Posterior vena cava (tissue), 2 donors: ENCODE results near the gene SEMA4F. TPM values are rescaled to one million over a fixed set of nuclear protein-coding genes. Genes with fewer than 3 reads are reported as not detected.
"Not testable (repeated sequence)": the region's sequence is repeated elsewhere in the genome, so short reads cannot be mapped to it uniquely, and the experiment has no call there.

Source experiments
- DNase-seq: peaks from one replicate; pipeline ENCODE4 v3.0.0-alpha.2; 2020; ENCODE audit warnings: low spot score
- intact Hi-C, 2 donors: fragments of 100-400 bp; cut with DNase I; formaldehyde crosslinking; loops; one replicate each; pipeline versions ENCODE4 v1.14.1 to v1.14.2; 2022 to 2023
- long read RNA-seq, 2 donors: library from polyadenylated mRNA; unstranded; transcript quantifications; one replicate each; pipeline ENCODE4 v2.0.0, GENCODE V29; 2020 to 2021
- total RNA-seq, 2 donors: library from RNA; stranded (reverse); fragmentation: NEBNext Ultra II Directional; extraction: Animal tissue kit (Norgen Biotek cat#: 25700); gene quantifications; one replicate each; pipeline ENCODE4 v1.2.1, GENCODE V29; 2021
- donor health status: DM: yes; HTN: yes; CAD: no.
- donor health status: DM: yes; HTN: yes; CAD: no.

SEMA4F gene, protein sequence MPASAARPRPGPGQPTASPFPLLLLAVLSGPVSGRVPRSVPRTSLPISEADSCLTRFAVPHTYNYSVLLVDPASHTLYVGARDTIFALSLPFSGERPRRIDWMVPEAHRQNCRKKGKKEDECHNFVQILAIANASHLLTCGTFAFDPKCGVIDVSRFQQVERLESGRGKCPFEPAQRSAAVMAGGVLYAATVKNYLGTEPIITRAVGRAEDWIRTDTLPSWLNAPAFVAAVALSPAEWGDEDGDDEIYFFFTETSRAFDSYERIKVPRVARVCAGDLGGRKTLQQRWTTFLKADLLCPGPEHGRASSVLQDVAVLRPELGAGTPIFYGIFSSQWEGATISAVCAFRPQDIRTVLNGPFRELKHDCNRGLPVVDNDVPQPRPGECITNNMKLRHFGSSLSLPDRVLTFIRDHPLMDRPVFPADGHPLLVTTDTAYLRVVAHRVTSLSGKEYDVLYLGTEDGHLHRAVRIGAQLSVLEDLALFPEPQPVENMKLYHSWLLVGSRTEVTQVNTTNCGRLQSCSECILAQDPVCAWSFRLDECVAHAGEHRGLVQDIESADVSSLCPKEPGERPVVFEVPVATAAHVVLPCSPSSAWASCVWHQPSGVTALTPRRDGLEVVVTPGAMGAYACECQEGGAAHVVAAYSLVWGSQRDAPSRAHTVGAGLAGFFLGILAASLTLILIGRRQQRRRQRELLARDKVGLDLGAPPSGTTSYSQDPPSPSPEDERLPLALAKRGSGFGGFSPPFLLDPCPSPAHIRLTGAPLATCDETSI
- 1 to 10 TPM; 3.2 to 3.9 TPM for total RNA-seq
- long read RNA-seq, donor 1, full-length matches to known transcripts, result 1 of 2 reads
- long read RNA-seq, donor 1, partial matches to known transcripts, result 1 of 2 reads
- long read RNA-seq, donor 1, other reads (novel, unspliced or antisense), result 0 of 2 reads
- long read RNA-seq, donor 2, full-length matches to known transcripts, result 2 of 6 reads
- long read RNA-seq, donor 2, partial matches to known transcripts, result 1 of 6 reads
- long read RNA-seq, donor 2, other reads (novel, unspliced or antisense), result 3 of 6 reads

DNA sequence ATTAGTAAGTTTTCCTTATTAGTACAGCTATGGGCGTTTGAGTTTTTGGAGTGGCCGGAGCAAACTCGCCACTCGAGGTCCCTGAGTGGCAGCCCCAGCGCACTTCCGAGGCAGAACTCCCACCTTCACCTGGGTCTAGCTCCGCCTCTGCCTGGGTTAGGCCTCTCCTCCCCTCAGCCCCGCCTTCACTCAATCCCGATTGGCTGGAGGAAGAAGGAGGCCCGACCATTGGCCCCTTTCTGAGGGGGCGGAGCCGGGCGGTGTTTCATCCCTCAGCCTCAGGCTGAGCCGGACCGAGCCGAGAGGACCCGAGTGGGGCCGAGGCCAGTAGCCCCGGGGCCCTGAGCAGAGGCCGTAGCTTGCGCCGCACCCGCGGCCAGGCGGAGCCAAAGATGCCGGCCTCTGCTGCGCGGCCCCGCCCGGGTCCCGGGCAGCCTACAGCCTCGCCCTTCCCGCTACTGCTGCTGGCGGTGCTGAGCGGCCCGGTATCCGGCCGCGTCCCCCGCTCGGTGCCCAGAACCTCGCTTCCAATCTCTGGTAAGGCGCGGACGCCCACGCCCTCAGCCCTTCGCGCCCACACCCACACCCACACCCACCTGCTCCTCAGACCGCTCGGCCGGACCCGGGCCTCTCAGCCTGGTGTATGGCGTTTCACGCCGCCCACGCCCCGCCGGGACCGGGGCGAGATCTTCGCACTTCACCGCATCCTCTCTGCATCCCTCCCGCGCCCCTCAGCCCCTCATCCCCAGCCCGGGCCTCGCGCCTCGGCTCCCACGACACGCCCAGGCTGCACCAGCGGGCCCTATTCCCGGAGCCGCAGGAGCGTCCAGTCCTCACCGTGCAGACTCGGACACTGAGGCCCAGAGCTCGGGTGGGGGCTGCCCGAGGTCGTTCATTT, at the start of gene SEMA4F:
SEMA4F (plus strand) TSS at position 263 of the 898 bp plus-strand sequence; CDS start at position 393, 130 bp downstream.
- intact Hi-C loops, result no loop called here
- peak; percentile 98 for DNase-seq

DNA sequence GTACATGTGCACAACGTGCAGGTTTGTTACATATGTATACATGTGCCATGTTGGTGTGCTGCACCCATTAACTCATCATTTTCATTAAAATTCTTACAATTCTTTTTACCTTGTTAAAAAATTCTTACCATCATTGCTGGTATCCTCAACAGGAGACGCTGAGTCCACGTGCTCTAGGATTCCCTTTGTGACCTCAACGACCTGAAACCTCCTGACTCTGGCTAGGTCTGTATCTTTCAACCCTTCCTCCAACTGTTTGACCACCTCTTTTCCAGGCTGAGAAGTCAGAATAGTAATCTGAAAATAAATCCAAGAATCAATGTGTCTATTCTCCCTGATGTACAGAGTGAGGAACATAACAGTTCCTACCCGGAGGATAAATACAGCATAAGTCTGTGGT, 47.1 kb upstream of the SEMA4F start:
- no peak for DNase-seq
- intact Hi-C loops, result no loop called here

DNA sequence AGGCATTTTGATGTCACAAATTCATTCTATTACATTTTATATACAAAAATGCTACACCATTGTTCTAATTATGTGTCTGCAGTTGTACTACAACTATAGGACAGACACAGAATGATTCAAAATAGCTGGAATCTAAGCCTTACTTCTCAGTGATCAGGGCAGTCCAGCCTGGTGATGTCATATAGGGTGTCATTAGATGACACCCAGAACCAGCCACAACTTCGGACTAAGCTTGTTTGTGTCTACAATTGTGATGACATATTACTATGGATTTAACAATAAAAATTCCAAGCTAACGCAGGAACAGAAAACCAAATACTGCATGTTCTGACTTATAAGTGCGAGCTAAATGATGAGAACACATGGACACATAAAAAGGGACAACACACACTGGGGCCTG, 36.9 kb upstream of the SEMA4F start:
- no peak for DNase-seq
- intact Hi-C loops, result no loop called here

DNA sequence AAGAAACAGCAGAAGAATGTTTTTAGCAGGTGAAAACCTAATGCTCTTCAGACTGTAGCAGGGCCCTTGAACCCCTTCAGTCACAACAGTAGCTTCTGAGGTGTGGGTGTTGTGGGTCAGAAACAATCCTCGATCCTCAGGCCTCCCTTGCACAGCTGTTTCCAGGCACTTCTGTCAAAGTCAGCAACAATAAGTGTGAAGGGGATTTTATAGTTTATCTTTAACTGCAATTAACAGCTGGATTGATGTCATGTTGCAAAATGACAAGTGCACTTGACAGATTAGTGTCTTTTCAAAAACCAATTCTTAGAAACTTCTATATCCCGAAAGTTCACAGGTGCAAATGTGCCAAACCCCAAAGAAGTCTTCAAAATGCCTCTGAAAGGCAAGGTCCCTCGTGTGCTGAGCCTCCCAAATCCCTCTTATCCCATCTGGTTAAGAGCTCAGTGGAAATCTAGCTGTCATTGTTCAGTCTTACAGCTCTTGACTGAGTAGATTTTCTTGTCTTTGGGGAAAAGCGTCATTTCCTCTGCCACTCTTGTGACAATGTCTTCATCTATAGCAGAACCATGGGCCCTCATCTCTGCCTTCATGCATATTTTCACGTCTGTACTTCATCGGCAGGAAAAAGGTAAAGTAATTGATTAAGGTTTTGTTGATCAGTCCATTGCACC, 35.5 kb upstream of the SEMA4F start:
- no peak for DNase-seq
- intact Hi-C loops, result no loop called here

DNA sequence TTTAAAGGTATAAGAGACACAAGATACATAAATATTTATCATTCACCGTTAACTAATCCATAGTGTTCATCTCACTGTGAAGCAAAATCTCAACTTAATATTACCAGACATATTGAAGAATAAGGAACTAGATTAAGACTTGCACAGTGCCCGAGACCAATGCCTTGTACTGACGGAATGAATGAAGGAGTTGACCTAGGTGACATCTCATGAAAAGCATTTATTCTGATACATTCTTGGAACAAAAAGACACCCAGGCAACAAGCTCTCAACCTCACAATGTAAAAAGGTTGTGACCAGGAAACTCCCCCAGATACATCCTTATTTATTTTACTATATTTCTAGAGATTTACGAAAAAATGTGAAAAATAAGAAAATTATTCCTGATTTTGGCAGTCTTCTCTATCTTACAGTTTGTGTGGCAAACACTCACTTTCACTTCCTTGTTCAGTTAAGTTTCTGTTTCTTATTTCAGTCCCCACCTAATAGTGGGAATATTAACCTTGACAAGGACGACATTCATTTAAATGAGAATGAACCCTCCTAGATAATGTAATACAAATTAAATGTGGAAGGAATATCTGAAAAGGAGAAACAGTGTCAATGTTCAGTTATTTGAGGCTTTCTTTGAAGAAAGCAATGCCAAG, 34.3 kb upstream of the SEMA4F start:
- intact Hi-C loops, result no loop called here
- DNase-seq, result no peak

DNA sequence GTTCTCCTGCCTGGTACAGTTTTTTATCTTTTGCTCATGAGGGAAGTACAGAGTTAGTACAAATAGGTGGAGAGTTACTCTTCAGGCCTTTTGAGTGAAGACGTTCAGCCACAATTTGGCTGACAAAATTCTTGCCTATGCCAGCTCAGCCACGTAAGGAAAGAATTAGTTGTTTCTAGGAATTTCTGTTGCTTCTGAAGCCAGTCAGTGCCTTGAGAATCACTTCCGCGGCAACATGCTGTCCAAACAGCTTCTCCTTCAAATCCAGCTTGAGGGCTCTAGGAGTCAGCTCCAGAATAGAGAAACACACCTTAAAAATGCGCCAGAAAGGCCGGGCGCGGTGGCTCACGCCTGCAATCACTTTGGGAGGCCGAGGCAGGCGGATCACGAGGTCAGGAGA, 33.4 kb upstream of the SEMA4F start:
- intact Hi-C loops, result no loop called here

DNA sequence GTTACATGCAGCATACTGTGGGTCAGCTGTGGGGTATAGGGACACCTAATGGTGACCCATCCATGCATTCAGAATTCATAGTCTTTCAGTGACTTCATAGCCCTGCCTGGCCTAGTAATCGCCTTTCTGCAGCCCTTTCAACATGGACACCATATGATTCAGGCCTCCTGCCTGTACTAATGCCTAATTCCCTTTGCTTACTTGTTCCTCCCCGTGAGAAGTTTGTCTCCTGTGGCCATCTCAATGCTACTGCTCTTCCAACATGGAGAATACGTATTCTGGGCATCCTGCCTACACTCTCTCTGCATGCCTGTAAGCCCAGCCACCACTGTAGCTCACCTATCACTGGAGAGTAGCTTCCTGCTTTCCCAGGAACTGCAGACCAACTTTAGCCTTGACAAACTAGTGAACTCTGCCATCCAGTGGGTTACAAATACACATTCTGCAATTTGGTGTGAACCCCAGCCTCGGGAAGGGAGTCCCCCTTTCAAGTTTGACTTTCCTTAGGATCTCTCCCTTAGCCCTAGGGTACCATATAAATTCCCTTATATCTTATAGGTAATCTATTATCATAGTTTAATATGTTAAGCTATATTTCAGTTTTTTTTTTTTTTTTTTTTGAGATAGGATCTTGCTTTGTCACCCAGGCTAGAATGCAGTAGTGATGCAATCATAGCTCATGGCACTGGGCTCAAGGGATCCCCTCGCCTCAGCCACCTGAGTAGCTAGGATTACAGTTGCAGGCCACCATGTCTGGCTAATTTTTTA, 28.2 kb upstream of the SEMA4F start:
- intact Hi-C loops, result loop anchor here in 1 of 2 donors (2.0 kb wide), 1 partner anchor 77 kb away; no protein-coding TSS in a partner anchor
- DNase-seq, result no peak

More for the DNA sequence above, 33.4 kb upstream of the SEMA4F start:
- DNase-seq, result no peak

DNA sequence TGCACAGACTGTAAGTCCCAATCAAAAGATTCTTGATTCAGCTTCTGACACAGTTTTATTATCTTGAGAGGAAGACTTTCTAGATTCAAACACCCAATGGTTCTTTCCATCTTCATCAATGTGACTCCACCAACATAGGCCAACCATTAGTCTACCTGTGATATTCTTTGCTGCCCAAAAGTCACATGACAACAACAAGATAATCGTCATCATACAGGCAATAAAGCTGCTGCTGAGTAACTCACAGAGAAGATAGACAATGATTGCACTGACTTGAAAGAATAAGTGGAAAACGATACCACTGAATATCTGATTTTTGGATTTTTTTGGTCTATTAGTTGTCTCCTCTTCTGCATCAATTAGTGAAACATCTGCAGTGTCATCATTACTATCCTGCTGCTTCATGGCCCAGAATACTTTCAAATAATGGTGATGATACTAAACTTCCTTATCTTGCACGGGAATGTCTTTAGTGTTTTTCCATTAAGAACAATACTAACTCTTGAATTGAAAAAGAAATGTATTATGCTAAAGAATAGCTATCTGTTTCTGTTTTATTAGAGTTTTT, 25.4 kb upstream of the SEMA4F start:
- intact Hi-C loops, result no loop called here

DNA sequence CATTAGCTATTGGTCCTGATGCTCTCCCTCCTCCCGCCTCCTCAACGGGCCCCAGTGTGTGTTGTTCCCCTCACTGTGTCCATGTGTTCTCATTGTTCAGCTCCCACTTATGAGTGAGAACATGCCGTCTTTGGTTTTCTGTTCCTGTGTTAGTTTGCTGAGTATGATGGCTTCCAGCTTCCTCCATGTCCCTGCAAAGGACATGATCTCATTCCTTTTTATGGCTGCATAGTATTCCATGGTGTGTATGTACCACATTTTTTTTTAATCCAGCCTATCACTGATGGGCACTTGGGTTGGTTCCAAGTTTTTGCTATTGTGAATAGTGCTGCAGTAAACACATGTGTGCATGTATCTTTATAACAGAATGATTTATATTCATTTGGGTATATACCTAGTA, 23.6 kb upstream of the SEMA4F start:
- intact Hi-C loops, DNase-seq: not testable (repeated sequence)

More for the DNA sequence above, 25.4 kb upstream of the SEMA4F start:
- no peak for DNase-seq

DNA sequence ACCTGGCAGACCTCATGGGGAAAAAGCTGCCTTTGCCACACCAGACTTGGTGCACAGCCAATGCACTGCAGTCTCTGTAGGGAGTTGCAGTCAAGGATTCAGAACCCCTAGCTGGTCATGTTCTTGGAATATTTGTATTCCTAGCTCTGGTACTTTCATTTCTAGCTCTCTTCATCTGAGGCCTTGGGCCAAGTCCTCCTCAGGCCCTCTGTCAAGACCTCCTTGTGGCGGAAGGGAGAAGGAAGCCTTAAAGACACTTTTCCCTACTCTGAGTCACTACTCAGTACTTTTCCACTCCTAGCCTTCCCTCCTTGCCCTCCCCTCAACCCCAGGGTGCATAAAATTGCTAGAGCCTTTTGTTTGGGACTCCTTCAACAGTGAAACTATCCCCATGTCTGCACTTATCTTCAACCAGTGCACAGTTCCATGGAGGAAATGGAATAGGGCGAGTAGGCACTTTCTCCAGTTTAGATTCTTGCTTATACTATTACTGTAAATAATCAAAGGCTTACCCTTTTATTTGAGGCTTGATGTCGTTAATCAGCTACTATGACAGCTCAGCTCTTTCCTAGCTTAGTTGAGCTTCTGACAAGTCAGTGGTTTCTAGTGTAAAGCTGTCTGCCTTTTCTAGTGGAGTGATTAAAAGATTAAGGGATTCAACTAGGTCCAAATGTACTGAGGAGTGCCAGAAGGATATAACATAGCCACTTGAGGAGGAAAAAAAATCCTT, 21.7 kb upstream of the SEMA4F start:
- intact Hi-C loops, result no loop called here
- DNase-seq, result no peak

DNA sequence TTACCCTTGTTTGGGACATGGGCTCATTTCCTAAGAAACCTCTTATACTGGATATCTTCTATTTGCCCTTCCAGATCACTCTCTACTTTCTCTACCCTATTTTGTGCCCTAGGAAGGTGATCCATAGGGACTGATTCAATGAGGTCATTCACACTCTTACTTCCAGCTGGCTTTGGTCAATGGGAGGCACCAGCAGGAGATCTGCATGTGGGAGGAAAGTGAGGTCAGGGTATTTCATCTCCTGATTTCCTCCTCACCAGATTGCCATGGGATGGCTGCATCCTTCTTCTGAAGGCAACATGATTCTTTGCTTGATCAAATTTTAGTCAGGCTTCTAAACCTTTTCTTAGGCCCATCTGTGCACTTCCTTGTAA, 21.1 kb upstream of the SEMA4F start:
- intact Hi-C loops, result no loop called here
- DNase-seq, result no peak

DNA sequence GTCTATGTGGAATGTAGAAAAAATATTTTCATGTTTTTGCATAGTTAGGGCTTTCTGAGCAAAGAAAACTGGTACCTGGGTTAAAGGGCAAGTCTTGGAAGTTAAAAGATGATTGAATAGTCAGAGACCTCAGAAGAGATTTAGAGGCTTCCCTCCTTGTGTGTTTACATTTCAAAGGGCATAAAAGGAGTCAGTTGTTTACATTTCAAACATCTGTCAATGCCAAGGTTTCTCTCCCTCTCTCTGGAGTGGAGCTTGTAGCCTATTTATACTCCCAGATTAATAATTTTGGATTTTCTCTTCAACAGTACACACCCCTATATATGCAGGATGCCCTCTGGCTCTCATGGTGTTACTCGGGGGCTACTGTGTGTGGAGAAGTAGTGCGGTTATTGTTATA, 14.5 kb upstream of the SEMA4F start:
- DNase-seq, result no peak
- intact Hi-C loops, result no loop called here

DNA sequence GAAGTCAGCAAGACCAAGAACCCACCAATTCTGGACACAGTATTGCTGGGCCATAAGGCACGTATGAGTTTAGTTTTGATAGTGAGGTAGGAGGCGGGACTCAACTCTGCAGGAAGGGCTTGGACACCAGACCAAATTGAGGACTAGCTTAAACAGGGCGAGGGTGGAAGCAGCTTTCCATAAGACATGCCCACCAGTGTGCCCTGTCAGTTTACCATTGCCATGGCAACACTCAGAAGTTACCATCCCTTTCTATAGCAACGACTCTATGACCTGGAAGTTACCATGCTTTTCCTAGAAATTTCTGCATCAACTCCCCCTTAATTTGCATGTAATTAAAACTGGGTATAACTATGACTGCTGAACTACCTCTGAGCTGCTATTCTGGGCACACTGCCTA, 8.7 kb upstream of the SEMA4F start:
- intact Hi-C loops, result no loop called here
- no peak for DNase-seq

DNA sequence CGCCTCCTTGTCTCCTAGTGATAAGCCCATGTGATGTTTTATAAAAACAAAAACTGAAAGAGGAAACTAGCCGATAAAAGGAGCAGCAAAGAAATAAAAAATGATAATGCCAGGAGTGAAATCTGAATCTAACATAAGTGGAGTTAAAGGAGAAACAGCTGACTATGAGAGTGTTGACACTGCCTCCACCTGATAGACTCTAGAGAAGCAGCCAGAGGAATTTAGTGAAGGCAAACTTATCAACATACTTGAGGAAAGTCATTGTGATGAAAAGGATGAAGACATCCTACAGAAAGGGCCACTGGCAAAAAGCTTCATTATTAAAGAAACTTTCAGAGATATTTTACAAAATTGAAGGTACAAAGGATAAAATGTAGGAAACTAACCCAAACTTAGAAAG, 7.8 kb upstream of the SEMA4F start:
- intact Hi-C loops, result no loop called here
- no peak for DNase-seq

DNA sequence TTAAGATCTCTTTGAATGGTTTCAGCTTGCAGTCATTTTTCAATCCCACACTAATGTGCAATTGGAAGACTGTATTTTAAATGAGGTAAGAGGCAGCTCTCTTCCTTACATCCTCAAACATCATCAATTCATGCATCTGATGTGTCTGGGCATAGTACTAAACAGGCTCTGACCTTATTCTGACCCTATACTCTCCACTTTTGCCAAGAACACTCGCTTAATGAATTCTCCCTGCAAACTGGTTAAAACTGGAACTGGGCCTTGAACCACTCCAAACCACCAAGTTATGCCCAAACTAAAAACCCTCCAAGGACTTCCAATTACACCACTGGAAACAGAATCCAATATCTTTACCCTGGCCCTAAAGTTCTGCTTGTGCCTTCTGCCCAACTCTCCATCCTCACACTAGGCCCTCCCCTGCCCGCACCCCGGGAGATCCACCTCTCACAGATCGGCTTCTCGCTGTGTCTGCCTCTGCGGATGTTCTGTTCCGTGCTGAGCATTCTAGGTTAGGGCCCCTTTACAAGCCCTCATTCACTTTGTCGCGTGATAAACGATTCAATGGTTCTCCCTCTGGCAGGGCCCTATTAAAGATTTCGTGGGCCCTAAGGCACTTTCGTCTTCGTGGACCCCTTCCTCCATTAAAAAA, 7.1 kb upstream of the SEMA4F start:
- DNase-seq, result no peak
- intact Hi-C loops, result no loop called here

DNA sequence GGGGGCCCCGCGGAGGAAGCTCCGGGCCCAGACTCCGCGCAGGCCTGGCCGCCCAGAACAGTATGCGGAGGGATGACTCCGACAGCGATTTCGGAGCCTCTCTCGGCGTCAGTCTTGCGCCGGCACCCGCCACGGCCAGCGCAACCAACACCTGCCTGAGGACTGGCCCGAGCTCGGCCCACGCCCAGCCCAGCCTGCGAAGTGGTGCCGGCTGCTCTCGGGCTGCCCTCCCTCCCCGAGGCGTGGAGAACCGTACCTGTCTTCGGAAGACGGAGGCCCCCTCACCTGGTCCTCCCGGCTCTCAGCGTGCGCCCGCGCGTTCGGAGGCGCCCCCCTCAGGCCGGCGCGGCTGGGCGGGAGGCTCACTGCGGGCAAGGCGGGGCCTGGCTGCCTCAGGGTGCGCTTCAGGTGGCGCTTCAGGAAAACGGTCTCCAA, 6.0 kb upstream of the SEMA4F start, which contains the start of gene M1AP:
M1AP (minus strand) TSS at position 322 of the 435 bp plus-strand sequence. CDS start 8,055 bp downstream, outside the sequence.
- intact Hi-C loops, result no loop called here
- DNase-seq, result no peak
